Fibroblast of villous mesenchyme (primary cell): ENCODE results near the gene SNUPN. TPM values are rescaled to one million over a fixed set of nuclear protein-coding genes. Genes with fewer than 3 reads are reported as not detected.
A peak's percentile ranks its signal among the peaks of the same experiment; 100 is the strongest.

Source experiments
- DNase-seq: peaks from one replicate; pipeline ENCODE4 v3.0.0-alpha.2; 2010; ENCODE audit warnings: low read depth
- H3K4me3 ChIP-seq: 2 replicates; pipeline ENCODE4 v1.5.1; 2011; ENCODE audit warnings: low read depth, mild to moderate bottlenecking, low read length
- CTCF ChIP-seq: IDR thresholded peaks from 2 replicates; pipeline ENCODE4 v1.5.1; 2012; ENCODE audit warnings: low read depth, mild to moderate bottlenecking, low read length; ENCODE audit not compliant: insufficient read depth
- total RNA-seq: library from RNA; depleted of rRNA; stranded (reverse); fragments of >200 nt; gene quantifications from 2 replicates; pipeline ENCODE4 v1.2.3, GENCODE V29; 2012

SNUPN gene
- total RNA-seq, 1 donor, result 28.1 TPM

DNA sequence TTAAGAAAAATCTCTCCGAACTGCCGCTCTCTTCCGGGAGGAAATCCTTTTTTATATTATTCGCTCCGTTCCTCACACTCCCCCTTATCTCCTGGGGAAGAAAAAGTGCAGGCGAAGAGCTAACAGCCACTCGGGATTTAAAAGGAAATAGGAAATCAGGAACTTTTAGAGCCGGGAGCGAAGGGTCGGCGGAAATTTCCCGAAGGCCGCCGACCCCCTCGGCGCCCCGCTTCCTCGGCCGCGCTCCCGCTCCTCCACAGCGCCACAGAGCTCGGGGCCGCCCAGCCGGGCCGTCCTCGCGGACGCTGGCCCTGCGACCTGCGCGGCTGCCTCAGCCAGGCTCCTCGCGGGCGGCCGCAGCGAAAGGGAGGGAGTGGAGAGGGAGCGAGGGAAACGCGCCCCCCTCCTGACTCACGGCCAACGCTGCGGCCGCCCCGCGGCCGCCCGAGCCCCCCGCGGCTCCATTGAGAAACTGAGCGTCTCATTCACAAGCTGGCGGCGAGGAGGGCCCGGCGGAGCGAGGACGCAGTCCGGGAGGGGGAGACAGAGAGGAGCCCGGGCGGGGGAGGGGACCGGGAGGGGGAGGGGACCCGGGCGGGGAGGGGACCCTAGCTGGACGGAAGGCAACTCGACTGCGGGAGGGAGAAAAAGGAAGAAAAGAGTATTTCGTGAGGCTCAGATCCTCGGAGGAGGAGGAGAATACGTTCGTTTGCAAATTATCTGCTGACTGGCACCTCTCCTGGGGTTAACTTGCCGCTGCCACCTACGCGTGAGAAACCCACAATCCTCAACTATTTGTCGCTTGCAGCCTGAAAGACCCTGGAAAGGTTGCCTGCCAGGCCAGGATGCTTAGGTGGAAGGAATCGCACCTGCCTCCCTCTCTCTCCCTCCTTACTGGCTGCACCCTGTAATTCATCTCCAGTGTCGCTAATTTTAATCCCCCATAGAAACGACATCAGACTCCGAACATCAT is 46.3 kb downstream of the SNUPN start, which contains the start of gene PTPN9:
Gene PTPN9 (minus strand): TSS at position 368 of the 973 bp plus-strand sequence. CDS start 539 bp downstream, outside the sequence.
- TF ChIP-seq CTCF, result peak; percentile 33
- H3K4me3 ChIP-seq, result peak within 1 kb of the TSS; percentile 85
- DNase-seq, result peak; percentile 80

- H3K4me3 ChIP-seq, result peak overlapping the region; percentile 85
- TF ChIP-seq CTCF, result no peak
- DNase-seq, result no peak
Observed at GRCh38 chr15:75578173-75578947, 47.2 kb downstream of the SNUPN start.

GRCh38 chr15:75577401-75578172 is 47.9 kb downstream of the SNUPN start:
- DNase-seq, result peak; percentile 55

GRCh38 chr15:75573648-75574384 is 51.7 kb downstream of the SNUPN start:
- no peak for DNase-seq
- no peak overlapping the region for H3K4me3 ChIP-seq
- no peak for TF ChIP-seq CTCF

More at GRCh38 chr15:75577401-75578172, 47.9 kb downstream of the SNUPN start:
- peak overlapping the region; percentile 85 for H3K4me3 ChIP-seq
- no peak for TF ChIP-seq CTCF

DNA sequence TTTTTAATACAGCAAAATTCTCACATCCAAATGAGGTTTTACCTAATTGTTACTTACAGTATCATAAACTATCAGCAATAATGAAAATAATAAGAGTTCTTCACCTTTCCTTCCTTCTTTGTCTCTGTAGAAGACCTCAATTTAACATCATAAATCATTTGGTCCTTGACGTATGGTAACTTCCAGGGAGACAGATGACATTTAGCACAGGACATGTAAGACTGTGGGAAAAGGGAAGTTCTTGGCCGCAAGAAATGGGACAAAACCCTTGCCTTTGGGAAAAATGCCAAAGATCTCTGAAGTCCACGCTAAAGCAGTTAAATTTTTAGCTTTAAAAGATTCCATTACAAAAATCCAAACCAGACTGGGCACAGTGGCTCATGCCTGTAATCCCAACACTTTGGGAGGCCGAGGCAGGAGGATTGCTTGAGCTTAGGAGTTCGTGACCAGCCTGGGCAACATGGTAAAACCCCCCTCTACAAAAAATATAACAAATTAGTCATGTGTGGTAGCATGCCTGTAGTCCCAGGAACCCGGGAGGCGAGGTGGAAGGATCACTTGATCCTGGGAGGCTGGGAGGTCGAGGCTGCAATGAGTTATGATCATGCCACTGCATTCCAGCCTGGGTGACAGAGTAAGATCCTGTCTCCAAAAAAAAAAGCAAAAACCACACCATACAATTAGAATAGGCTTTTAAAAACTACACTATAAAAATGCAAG is 55.2 kb downstream of the SNUPN start:
- H3K4me3 ChIP-seq, result no peak overlapping the region
- peak; percentile 59 for DNase-seq
- TF ChIP-seq CTCF, result no peak
